K562 (cell line): Measurements from ENCODE around the gene HLA-DOA.

Experiments
- CHD2 ChIP-seq: IDR thresholded peaks from 2 replicates; pipeline ENCODE4 v1.6.1; 2011; ENCODE audit warnings: low read depth, low read length
- MEF2D ChIP-seq: conservative IDR thresholded peaks from 2 replicates; pipeline ENCODE4 v1.6.1; 2016; ENCODE audit warnings: low read depth, missing genetic modification characterization, missing compliant biosample characterization
- NFXL1 ChIP-seq: fragments of 450-650 bp; formaldehyde crosslinking; IDR thresholded peaks from 2 replicates; pipeline ENCODE4 v1.4.0; 2021; ENCODE audit warnings: mild to moderate bottlenecking
- POLR2A ChIP-seq: fragments of 450-650 bp; conservative IDR thresholded peaks from 2 replicates; pipeline ENCODE4 v1.6.1; 2016
- YY1 ChIP-seq, 3 experiments: IDR thresholded peaks; 2 replicates each; pipeline ENCODE4 v1.6.1; 2011; ENCODE audit warnings: low read length in 2 of 3, mild to moderate bottlenecking in 2 of 3, moderate library complexity in 2 of 3, borderline replicate concordance in 1 of 3, control low read depth in 1 of 3, low read depth in 1 of 3; ENCODE audit not compliant: insufficient read depth in 3 of 3, insufficient replicate concordance in 2 of 3, control insufficient read depth in 1 of 3, insufficient read length in 1 of 3; ENCODE audit errors: extremely low read depth in 1 of 3
- ZZZ3 ChIP-seq: fragments of 450-650 bp; IDR thresholded peaks from 2 replicates; pipeline ENCODE4 v1.6.1; 2016; ENCODE audit warnings: antibody characterized with exemption, mild to moderate bottlenecking, moderate library complexity
- TF ChIP-seq, protein P1 (sequence below): sonication (generic); formaldehyde crosslinking; IDR thresholded peaks from 2 replicates; pipeline ENCODE4 v1.5.0; 2020; ENCODE audit warnings: missing genetic modification reagents
- TF ChIP-seq, protein P2 (sequence below): sonication (generic); formaldehyde crosslinking; IDR thresholded peaks from 2 replicates; pipeline ENCODE4 v1.8.0; 2022; ENCODE audit warnings: mild to moderate bottlenecking, missing genetic modification reagents
- TF ChIP-seq, protein P3 (sequence below), 3 experiments: IDR thresholded peaks in 2 of 3; conservative IDR thresholded peaks in 1 of 3; 2 replicates each; pipeline ENCODE4 v1.5.1; 2011 to 2012; ENCODE audit warnings: low read length in 3 of 3, mild to moderate bottlenecking in 3 of 3, control low read depth in 2 of 3, improper control_type of control experiment in 1 of 3, inconsistent platforms in 1 of 3, low read depth in 1 of 3, mixed read lengths in 1 of 3, moderate library complexity in 1 of 3; ENCODE audit not compliant: insufficient read depth in 2 of 3
- TF ChIP-seq, protein P4 (sequence below), 2 experiments: fragments of 450-650 bp; conservative IDR thresholded peaks; 2 replicates each; pipeline ENCODE4 v1.6.1; 2017; ENCODE audit warnings: mild to moderate bottlenecking in 2 of 2, moderate library complexity in 2 of 2
- TF ChIP-seq, protein P5 (sequence below), 2 experiments: fragments of 450-650 bp in 1 of 2; sonication (generic) in 1 of 2; formaldehyde crosslinking in 1 of 2; IDR thresholded peaks in 1 of 2; conservative IDR thresholded peaks in 1 of 2; 2 replicates each; pipeline versions ENCODE4 v1.6.1 to v1.8.1; 2016 to 2023; ENCODE audit warnings: mild to moderate bottlenecking in 2 of 2, moderate library complexity in 2 of 2, inconsistent platforms in 1 of 2, missing genetic modification reagents in 1 of 2

DNA sequence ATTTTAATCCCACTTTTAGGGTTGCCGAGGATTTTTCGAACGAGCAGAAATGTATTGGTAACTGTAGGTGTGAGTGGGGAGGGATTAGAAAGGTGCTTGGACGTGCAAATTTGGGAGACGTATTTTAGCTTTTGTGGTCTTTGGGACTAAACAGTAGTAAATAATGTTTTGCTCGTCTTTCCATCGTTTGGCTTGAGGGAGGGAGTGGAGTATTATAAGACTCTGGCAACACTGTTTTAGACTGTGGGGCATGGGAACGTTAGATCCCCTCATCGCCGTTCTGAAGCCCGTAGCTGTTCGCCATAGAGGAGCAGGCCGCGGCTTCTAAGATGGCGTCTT, 38.2 kb downstream of the HLA-DOA start:
- TF ChIP-seq, protein P1, sequence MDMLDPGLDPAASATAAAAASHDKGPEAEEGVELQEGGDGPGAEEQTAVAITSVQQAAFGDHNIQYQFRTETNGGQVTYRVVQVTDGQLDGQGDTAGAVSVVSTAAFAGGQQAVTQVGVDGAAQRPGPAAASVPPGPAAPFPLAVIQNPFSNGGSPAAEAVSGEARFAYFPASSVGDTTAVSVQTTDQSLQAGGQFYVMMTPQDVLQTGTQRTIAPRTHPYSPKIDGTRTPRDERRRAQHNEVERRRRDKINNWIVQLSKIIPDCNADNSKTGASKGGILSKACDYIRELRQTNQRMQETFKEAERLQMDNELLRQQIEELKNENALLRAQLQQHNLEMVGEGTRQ (CRISPR knock-in tag), result no peak
- TF ChIP-seq POLR2A (no peak; the same call in 1 of the 2 replicates), MEF2D (tag) (no peak), CHD2 (no peak; the same call in 1 of the 2 replicates), ZZZ3 (no peak), NFXL1 (CRISPR knock-in tag) (no peak), YY1 (IDR thresholded peaks at IDR 0.05; ENCODE audit: borderline replicate concordance in 1 of 3, control insufficient read depth in 1 of 3, extremely low read depth in 1 of 3, insufficient read depth in 3 of 3, insufficient read length in 1 of 3, insufficient replicate concordance in 2 of 3, low read depth in 1 of 3, low read length in 2 of 3) (no peak)
- TF ChIP-seq, protein P2, sequence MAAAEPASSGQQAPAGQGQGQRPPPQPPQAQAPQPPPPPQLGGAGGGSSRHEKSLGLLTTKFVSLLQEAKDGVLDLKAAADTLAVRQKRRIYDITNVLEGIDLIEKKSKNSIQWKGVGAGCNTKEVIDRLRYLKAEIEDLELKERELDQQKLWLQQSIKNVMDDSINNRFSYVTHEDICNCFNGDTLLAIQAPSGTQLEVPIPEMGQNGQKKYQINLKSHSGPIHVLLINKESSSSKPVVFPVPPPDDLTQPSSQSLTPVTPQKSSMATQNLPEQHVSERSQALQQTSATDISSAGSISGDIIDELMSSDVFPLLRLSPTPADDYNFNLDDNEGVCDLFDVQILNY, result no peak
- TF ChIP-seq, protein P3, sequence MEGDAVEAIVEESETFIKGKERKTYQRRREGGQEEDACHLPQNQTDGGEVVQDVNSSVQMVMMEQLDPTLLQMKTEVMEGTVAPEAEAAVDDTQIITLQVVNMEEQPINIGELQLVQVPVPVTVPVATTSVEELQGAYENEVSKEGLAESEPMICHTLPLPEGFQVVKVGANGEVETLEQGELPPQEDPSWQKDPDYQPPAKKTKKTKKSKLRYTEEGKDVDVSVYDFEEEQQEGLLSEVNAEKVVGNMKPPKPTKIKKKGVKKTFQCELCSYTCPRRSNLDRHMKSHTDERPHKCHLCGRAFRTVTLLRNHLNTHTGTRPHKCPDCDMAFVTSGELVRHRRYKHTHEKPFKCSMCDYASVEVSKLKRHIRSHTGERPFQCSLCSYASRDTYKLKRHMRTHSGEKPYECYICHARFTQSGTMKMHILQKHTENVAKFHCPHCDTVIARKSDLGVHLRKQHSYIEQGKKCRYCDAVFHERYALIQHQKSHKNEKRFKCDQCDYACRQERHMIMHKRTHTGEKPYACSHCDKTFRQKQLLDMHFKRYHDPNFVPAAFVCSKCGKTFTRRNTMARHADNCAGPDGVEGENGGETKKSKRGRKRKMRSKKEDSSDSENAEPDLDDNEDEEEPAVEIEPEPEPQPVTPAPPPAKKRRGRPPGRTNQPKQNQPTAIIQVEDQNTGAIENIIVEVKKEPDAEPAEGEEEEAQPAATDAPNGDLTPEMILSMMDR (IDR thresholded peaks at IDR 0.05 in 2 of 3, conservative IDR thresholded peaks at IDR 0.05 in 1 of 3; ENCODE audit: insufficient read depth in 2 of 3, low read depth in 1 of 3, low read length in 3 of 3), result no peak
- TF ChIP-seq, protein P4, sequence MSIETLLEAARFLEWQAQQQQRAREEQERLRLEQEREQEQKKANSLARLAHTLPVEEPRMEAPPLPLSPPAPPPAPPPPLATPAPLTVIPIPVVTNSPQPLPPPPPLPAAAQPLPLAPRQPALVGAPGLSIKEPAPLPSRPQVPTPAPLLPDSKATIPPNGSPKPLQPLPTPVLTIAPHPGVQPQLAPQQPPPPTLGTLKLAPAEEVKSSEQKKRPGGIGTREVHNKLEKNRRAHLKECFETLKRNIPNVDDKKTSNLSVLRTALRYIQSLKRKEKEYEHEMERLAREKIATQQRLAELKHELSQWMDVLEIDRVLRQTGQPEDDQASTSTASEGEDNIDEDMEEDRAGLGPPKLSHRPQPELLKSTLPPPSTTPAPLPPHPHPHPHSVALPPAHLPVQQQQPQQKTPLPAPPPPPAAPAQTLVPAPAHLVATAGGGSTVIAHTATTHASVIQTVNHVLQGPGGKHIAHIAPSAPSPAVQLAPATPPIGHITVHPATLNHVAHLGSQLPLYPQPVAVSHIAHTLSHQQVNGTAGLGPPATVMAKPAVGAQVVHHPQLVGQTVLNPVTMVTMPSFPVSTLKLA (conservative IDR thresholded peaks at IDR 0.05), result no peak
- TF ChIP-seq, protein P5, sequence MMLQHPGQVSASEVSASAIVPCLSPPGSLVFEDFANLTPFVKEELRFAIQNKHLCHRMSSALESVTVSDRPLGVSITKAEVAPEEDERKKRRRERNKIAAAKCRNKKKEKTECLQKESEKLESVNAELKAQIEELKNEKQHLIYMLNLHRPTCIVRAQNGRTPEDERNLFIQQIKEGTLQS (IDR thresholded peaks at IDR 0.05), result no peak
- TF ChIP-seq, protein P5 (CRISPR knock-in tag; conservative IDR thresholded peaks at IDR 0.05), result no peak
